CD4-positive, alpha-beta memory T cell (primary cell): ENCODE measurements around the gene CDH18. TPM values are rescaled to one million over a fixed set of nuclear protein-coding genes. Genes with fewer than 3 reads are reported as not detected.
"Not testable (repeated sequence)": the region's sequence is repeated elsewhere in the genome, so short reads cannot be mapped to it uniquely, and the experiment has no call there.

Experiments
- CTCF ChIA-PET: fragments of 350-600 bp; sonication (Branson Sonifier 250); formaldehyde crosslinking; loops from one replicate; lab custom pipeline; 2021; ENCODE audit warnings: inconsistent platforms; ENCODE audit not compliant: partially characterized antibody; lab: Charles Lee
- POLR2A ChIA-PET: fragments of 350-600 bp; sonication (Branson Sonifier 250); formaldehyde crosslinking; loops from one replicate; lab custom pipeline; 2021; ENCODE audit not compliant: partially characterized antibody; lab: Charles Lee
- DNase-seq, 5 donors: peaks; one replicate each; pipeline versions ENCODE4 v3.0.0 to v3.0.0-alpha.2; 2020 to 2022; ENCODE audit warnings: mixed read lengths in 1 of 5
- H3K27ac ChIP-seq: one replicate; pipeline ENCODE4 v1.7.0; 2013; ENCODE audit warnings: low read depth, low read length
- H3K27me3 ChIP-seq: 2 replicates; pipeline ENCODE4 v1.7.0; 2013; ENCODE audit warnings: mild to moderate bottlenecking, low read length, moderate library complexity; ENCODE audit not compliant: insufficient read depth
- H3K36me3 ChIP-seq: 2 replicates; pipeline ENCODE4 v1.7.0; 2013; ENCODE audit warnings: mild to moderate bottlenecking, low read length, moderate library complexity; ENCODE audit not compliant: insufficient read depth
- H3K4me1 ChIP-seq: 2 replicates; pipeline ENCODE4 v1.7.0; 2013; ENCODE audit warnings: mild to moderate bottlenecking, low read length, moderate library complexity; ENCODE audit not compliant: insufficient read depth
- H3K4me3 ChIP-seq, 2 donors: one replicate each; pipeline ENCODE4 v1.7.0; 2013; ENCODE audit warnings: low read length in 2 of 2, mild to moderate bottlenecking in 1 of 2
- H3K9me3 ChIP-seq, 2 donors: one replicate each; pipeline ENCODE4 v1.7.0; 2013; ENCODE audit warnings: low read length in 2 of 2, control low read depth in 1 of 2; ENCODE audit not compliant: control insufficient read depth in 1 of 2
- H3K27ac Mint-ChIP-seq, 7 donors: one replicate each; pipeline ENCODE4 v1.8.0; 2020 to 2021; ENCODE audit warnings: mixed read lengths in 7 of 7, mild to moderate bottlenecking in 6 of 7, inconsistent platforms in 3 of 7, moderate library complexity in 3 of 7
- H3K27me3 Mint-ChIP-seq, 2 donors: one replicate each; pipeline ENCODE4 v1.8.0; 2020 to 2021; ENCODE audit warnings: mixed read lengths in 2 of 2
- H3K36me3 Mint-ChIP-seq, 2 donors: one replicate each; pipeline ENCODE4 v1.8.0; 2020 to 2021; ENCODE audit warnings: mixed read lengths in 2 of 2, inconsistent platforms in 1 of 2, mild to moderate bottlenecking in 1 of 2
- H3K4me1 Mint-ChIP-seq, 4 donors: one replicate each; pipeline ENCODE4 v1.8.0; 2020 to 2021; ENCODE audit warnings: mixed read lengths in 4 of 4, mild to moderate bottlenecking in 1 of 4
- H3K4me3 Mint-ChIP-seq, 8 donors: one replicate each; pipeline ENCODE4 v1.8.0; 2020 to 2021; ENCODE audit warnings: mixed read lengths in 8 of 8, mild to moderate bottlenecking in 7 of 8, moderate library complexity in 6 of 8, inconsistent platforms in 3 of 8
- H3K9me3 Mint-ChIP-seq, 8 donors: one replicate each; pipeline ENCODE4 v1.8.0; 2020 to 2021; ENCODE audit warnings: mixed read lengths in 8 of 8, mild to moderate bottlenecking in 5 of 8, inconsistent platforms in 3 of 8, moderate library complexity in 1 of 8
- intact Hi-C: fragments of 100-400 bp; cut with micrococcal nuclease; formaldehyde crosslinking; loops from one replicate; pipeline ENCODE4 v1.15.1; 2023
- polyA plus RNA-seq, 2 donors: library from polyadenylated mRNA; unstranded; fragments of 300-500 nt; fragmentation: Illumina TruSeq; gene quantifications; one replicate each; pipeline ENCODE4 v1.2.3, GENCODE V29; 2021
- total RNA-seq, 2 experiments: library from RNA; stranded (reverse); gene quantifications; one replicate each; pipeline ENCODE4 v1.2.3, GENCODE V29; 2021

CDH18 gene
- total and polyA plus RNA-seq, 4 experiments from 2014 or later, result not detected

GRCh38 chr5:19777363-19777762, 210.6 kb downstream of the CDH18 start:
- H3K36me3 ChIP-seq, result no peaks in the 10 kb centered on the region
- intact Hi-C loops, result no loop called here
- Mint-ChIP-seq H3K4me3 (no peak overlapping the region), H3K36me3 (no peaks in the 10 kb centered on the region), H3K27ac (no peak overlapping the region), H3K4me1 (no peaks in the 10 kb centered on the region), H3K27me3 (no peaks in the 10 kb centered on the region), H3K9me3 (peaks cover 0 to 14% (median 4%) of the 10 kb centered on the region in 8 donors)
- CTCF ChIA-PET, result no interaction called here
- peaks cover 0 to 4% of the 10 kb centered on the region in 2 donors for H3K9me3 ChIP-seq
- POLR2A ChIA-PET, result no interaction called here
- H3K27me3 ChIP-seq, result no peaks in the 10 kb centered on the region
- H3K4me1 ChIP-seq, result no peaks in the 10 kb centered on the region
- no peak for DNase-seq
- no peak overlapping the region for H3K4me3 ChIP-seq
- H3K27ac ChIP-seq, result no peak overlapping the region

- not testable (repeated sequence) for H3K9me3 ChIP-seq
Measured at GRCh38 chr5:19776886-19777285, 211.1 kb downstream of the CDH18 start.

GRCh38 chr5:19771174-19771835, 216.7 kb downstream of the CDH18 start:
- no peak overlapping the region for H3K4me3 ChIP-seq
- Mint-ChIP-seq H3K4me3 (no peak overlapping the region), H3K27me3 (no peaks in the 10 kb centered on the region), H3K27ac (no peak overlapping the region), H3K36me3 (no peaks in the 10 kb centered on the region), H3K4me1 (no peaks in the 10 kb centered on the region), H3K9me3 (peaks cover 0 to 12% (median 4%) of the 10 kb centered on the region in 8 donors)
- no peaks in the 10 kb centered on the region for H3K36me3 ChIP-seq
- no peak for DNase-seq
- H3K27ac ChIP-seq, result no peak overlapping the region
- CTCF ChIA-PET, result no interaction called here
- POLR2A ChIA-PET, result no interaction called here
- intact Hi-C loops, result no loop called here
- H3K4me1 ChIP-seq, result no peaks in the 10 kb centered on the region
- H3K27me3 ChIP-seq, result no peaks in the 10 kb centered on the region
- H3K9me3 ChIP-seq, result peaks cover 0 to 2% of the 10 kb centered on the region in 2 donors

More at GRCh38 chr5:19776886-19777285, 211.1 kb downstream of the CDH18 start:
- H3K4me1 ChIP-seq, H3K27me3 Mint-ChIP-seq, H3K4me3 Mint-ChIP-seq, H3K4me1 Mint-ChIP-seq, intact Hi-C loops, POLR2A ChIA-PET, H3K27me3 ChIP-seq, DNase-seq, H3K36me3 Mint-ChIP-seq, H3K36me3 ChIP-seq, CTCF ChIA-PET, H3K4me3 ChIP-seq, H3K27ac Mint-ChIP-seq, H3K27ac ChIP-seq: not testable (repeated sequence)
- H3K9me3 Mint-ChIP-seq, result peaks cover 0 to 14% (median 4%) of the 10 kb centered on the region in 8 donors

GRCh38 chr5:19770396-19770795, 217.6 kb downstream of the CDH18 start:
- ChIA-PET CTCF (no interaction called here), POLR2A (no interaction called here)
- H3K4me1 ChIP-seq, result no peaks in the 10 kb centered on the region
- no peaks in the 10 kb centered on the region for H3K27me3 ChIP-seq
- no peaks in the 10 kb centered on the region for H3K36me3 ChIP-seq
- H3K27ac Mint-ChIP-seq, result no peak overlapping the region
- H3K9me3 Mint-ChIP-seq, result peaks cover 0 to 11% (median 4%) of the 10 kb centered on the region in 8 donors
- no peak for DNase-seq
- H3K9me3 ChIP-seq, result no peaks in the 10 kb centered on the region
- H3K4me3 ChIP-seq, result no peak overlapping the region
- H3K27ac ChIP-seq, result no peak overlapping the region
- H3K4me3 Mint-ChIP-seq, result no peak overlapping the region
- no peaks in the 10 kb centered on the region for H3K27me3 Mint-ChIP-seq
- H3K4me1 Mint-ChIP-seq, result no peaks in the 10 kb centered on the region
- intact Hi-C loops, result no loop called here
- no peaks in the 10 kb centered on the region for H3K36me3 Mint-ChIP-seq

GRCh38 chr5:19767987-19768386, 220.0 kb downstream of the CDH18 start:
- no peak overlapping the region for H3K27ac Mint-ChIP-seq
- intact Hi-C loops, result no loop called here
- H3K4me1 Mint-ChIP-seq, result no peaks in the 10 kb centered on the region
- no peak overlapping the region for H3K4me3 Mint-ChIP-seq
- no peaks in the 10 kb centered on the region for H3K27me3 ChIP-seq
- H3K9me3 ChIP-seq, result no peaks in the 10 kb centered on the region
- H3K36me3 ChIP-seq, result no peaks in the 10 kb centered on the region
- no peak overlapping the region for H3K4me3 ChIP-seq
- CTCF ChIA-PET, result no interaction called here
- H3K27me3 Mint-ChIP-seq, result no peaks in the 10 kb centered on the region
- H3K27ac ChIP-seq, result no peak overlapping the region
- H3K36me3 Mint-ChIP-seq, result no peaks in the 10 kb centered on the region
- peaks cover 0 to 14% (median 6%) of the 10 kb centered on the region in 8 donors for H3K9me3 Mint-ChIP-seq
- DNase-seq, result no peak
- POLR2A ChIA-PET, result no interaction called here
- no peaks in the 10 kb centered on the region for H3K4me1 ChIP-seq

- Mint-ChIP-seq H3K4me3 (no peak overlapping the region), H3K27me3 (no peaks in the 10 kb centered on the region), H3K27ac (no peak overlapping the region), H3K9me3 (peaks cover 0 to 11% (median 6%) of the 10 kb centered on the region in 8 donors), H3K4me1 (no peaks in the 10 kb centered on the region), H3K36me3 (no peaks in the 10 kb centered on the region)
- no peaks in the 10 kb centered on the region for H3K36me3 ChIP-seq
- H3K9me3 ChIP-seq, result no peaks in the 10 kb centered on the region
- no peak overlapping the region for H3K4me3 ChIP-seq
- DNase-seq, result no peak
- no peaks in the 10 kb centered on the region for H3K4me1 ChIP-seq
- no peaks in the 10 kb centered on the region for H3K27me3 ChIP-seq
- ChIA-PET POLR2A (no interaction called here), CTCF (no interaction called here)
- intact Hi-C loops, result no loop called here
- H3K27ac ChIP-seq, result no peak overlapping the region
Measured at GRCh38 chr5:19753579-19753978, 234.4 kb downstream of the CDH18 start.

- Mint-ChIP-seq H3K27ac (no peak overlapping the region), H3K4me3 (no peak overlapping the region), H3K9me3 (peaks cover 2 to 11% (median 5%) of the 10 kb centered on the region in 8 donors), H3K27me3 (no peaks in the 10 kb centered on the region), H3K36me3 (no peaks in the 10 kb centered on the region), H3K4me1 (no peaks in the 10 kb centered on the region)
- DNase-seq, result no peak
- no peaks in the 10 kb centered on the region for H3K36me3 ChIP-seq
- H3K4me1 ChIP-seq, result no peaks in the 10 kb centered on the region
- ChIA-PET POLR2A (no interaction called here), CTCF (no interaction called here)
- H3K9me3 ChIP-seq, result no peaks in the 10 kb centered on the region
- H3K4me3 ChIP-seq, result no peak overlapping the region
- intact Hi-C loops, result no loop called here
- H3K27me3 ChIP-seq, result no peaks in the 10 kb centered on the region
- H3K27ac ChIP-seq, result no peak overlapping the region
Measured at GRCh38 chr5:19751326-19751725, 236.7 kb downstream of the CDH18 start.
